ENCODE data around the gene GPR183.

GRCh38 chr13:99270518-99270917, 36.7 kb downstream of the GPR183 start:
- TF ChIP-seq CTCF (IDR thresholded peaks at IDR 0.05) (no peak), ZFX (IDR thresholded peaks at IDR 0.05; ENCODE audit: borderline replicate concordance) (no peak)
